Activated naive CD4-positive, alpha-beta T cell treated with Interleukin-2 at 50 U/mL for 16 hours (primary cell): Measurements from ENCODE around the gene PRSS1.
"Not testable (repeated sequence)": the region's sequence is repeated elsewhere in the genome, so short reads cannot be mapped to it uniquely, and the experiment has no call there.

Experiments used
- DNase-seq: peaks from one replicate; pipeline ENCODE4 v3.0.0-alpha.2; 2020

The PRSS1 gene

GRCh38 chr7:142748410-142748809 is 862 bp upstream of the PRSS1 start:
- DNase-seq = not testable (repeated sequence)

- DNase-seq = no peak
Measured at GRCh38 chr7:142750321-142750938, 1.2 kb downstream of the PRSS1 start.

- DNase-seq = not testable (repeated sequence)
Measured at GRCh38 chr7:142751526-142752175, 2.4 kb downstream of the PRSS1 start.

- no peak for DNase-seq
Measured at GRCh38 chr7:142752376-142753225, 3.3 kb downstream of the PRSS1 start.

- no peak for DNase-seq
Measured at GRCh38 chr7:142753366-142753765, 4.1 kb downstream of the PRSS1 start.

- DNase-seq = not testable (repeated sequence)
Measured at GRCh38 chr7:142753925-142754491, 4.7 kb downstream of the PRSS1 start.

- no peak for DNase-seq
Measured at GRCh38 chr7:142754681-142755575, 5.7 kb downstream of the PRSS1 start.

GRCh38 chr7:142758312-142758711 is 9.0 kb downstream of the PRSS1 start:
- DNase-seq = not testable (repeated sequence)

- no peak for DNase-seq
Measured at GRCh38 chr7:142759433-142759832, 10.2 kb downstream of the PRSS1 start.

- no peak for DNase-seq
Measured at GRCh38 chr7:142760071-142760642, 10.9 kb downstream of the PRSS1 start.

- not testable (repeated sequence) for DNase-seq
Measured at GRCh38 chr7:142761606-142762005, 12.3 kb downstream of the PRSS1 start.

- DNase-seq = no peak
Measured at GRCh38 chr7:142762104-142762503, 12.8 kb downstream of the PRSS1 start.

GRCh38 chr7:142767451-142767850 is 18.2 kb downstream of the PRSS1 start:
- DNase-seq = no peak

- DNase-seq = no peak
Measured at GRCh38 chr7:142767861-142768260, 18.6 kb downstream of the PRSS1 start.

GRCh38 chr7:142768885-142769284 is 19.6 kb downstream of the PRSS1 start:
- DNase-seq = not testable (repeated sequence)

- no peak for DNase-seq
Measured at GRCh38 chr7:142770661-142771352, 21.5 kb downstream of the PRSS1 start, which contains the start of gene PRSS2. TSS of gene PRSS2 (plus strand) at chr7:142770970. CDS start at chr7:142770983, 13 bp downstream.

GRCh38 chr7:142771353-142771723 is 22.1 kb downstream of the PRSS1 start:
- no peak for DNase-seq

GRCh38 chr7:142772051-142772450 is 22.8 kb downstream of the PRSS1 start:
- no peak for DNase-seq

GRCh38 chr7:142772673-142773072 is 23.4 kb downstream of the PRSS1 start:
- DNase-seq = no peak

- DNase-seq = no peak
Measured at GRCh38 chr7:142773230-142773629, 24.0 kb downstream of the PRSS1 start.
